ENCODE results near the gene HSPA12B. TPM values are rescaled to one million over a fixed set of nuclear protein-coding genes. Genes with fewer than 3 reads are reported as not detected.

HSPA12B gene
- total RNA-seq, 6 donors from 2014 or later: 18.4 to 53.7 (median 21.5) TPM

DNA sequence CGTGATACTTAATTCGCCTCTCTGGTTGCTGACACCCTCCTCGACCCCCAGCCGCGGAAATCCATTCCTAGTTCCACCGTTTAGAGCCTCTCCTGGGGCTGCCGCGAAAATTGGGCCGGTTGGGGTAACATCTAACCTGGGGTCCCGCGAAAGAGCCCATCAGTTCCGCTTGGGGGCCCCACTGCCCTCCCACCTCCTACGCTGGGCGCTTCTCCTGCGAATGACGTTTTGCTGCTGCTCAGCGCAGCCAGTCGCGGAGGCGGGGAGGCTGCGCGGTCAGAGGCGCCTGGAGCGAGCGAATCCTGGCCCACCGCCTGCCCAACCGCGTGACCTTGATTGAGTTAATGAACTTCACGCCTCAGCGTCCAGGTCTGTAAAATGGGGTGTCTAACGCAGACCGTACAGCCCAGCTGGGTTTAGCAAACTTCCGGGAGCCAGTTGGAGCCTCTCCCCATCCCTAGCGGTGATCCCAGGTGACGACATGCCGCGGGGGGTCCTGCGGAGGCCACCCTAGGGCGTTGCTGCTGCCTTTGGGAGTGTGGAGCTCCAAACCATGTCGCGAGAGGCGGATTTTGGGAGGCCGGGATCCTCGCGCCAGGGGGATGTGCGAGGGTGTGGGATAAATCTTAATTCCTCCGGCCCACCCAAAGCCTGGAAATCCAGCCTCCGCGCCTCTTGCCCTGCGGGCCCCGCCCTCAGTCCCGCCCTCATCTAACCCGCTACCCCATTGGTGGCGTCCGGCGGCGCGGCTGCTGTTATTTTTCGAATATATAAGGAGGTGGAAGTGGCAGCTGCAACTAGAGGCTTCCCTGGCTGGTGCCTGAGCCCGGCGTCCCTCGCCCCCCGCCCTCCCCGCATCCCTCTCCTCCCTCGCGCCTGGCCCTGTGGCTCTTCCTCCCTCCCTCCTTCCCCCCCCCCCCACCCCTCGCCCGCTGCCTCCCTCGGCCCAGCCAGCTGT is 63.3 kb downstream of the HSPA12B start, which contains the start of gene CDC25B:
Gene CDC25B (plus strand): TSS at position 800 of the 958 bp plus-strand sequence. CDS start 222 bp downstream, outside the sequence.
- DNase-seq (peak; percentile 96 to 98), ATAC-seq (ENCODE audit: low FRiP score in 2 of 2) (peak; percentile 95 to 96)
- H3K4me3 ChIP-seq: peak within 1 kb of the TSS; percentile 27 to 96 (median 84)
- H3K36me3 ChIP-seq: peaks cover 0 to 22% (median 16%) of the 10 kb centered on the region in 4 donors
- TF ChIP-seq, protein P1, sequence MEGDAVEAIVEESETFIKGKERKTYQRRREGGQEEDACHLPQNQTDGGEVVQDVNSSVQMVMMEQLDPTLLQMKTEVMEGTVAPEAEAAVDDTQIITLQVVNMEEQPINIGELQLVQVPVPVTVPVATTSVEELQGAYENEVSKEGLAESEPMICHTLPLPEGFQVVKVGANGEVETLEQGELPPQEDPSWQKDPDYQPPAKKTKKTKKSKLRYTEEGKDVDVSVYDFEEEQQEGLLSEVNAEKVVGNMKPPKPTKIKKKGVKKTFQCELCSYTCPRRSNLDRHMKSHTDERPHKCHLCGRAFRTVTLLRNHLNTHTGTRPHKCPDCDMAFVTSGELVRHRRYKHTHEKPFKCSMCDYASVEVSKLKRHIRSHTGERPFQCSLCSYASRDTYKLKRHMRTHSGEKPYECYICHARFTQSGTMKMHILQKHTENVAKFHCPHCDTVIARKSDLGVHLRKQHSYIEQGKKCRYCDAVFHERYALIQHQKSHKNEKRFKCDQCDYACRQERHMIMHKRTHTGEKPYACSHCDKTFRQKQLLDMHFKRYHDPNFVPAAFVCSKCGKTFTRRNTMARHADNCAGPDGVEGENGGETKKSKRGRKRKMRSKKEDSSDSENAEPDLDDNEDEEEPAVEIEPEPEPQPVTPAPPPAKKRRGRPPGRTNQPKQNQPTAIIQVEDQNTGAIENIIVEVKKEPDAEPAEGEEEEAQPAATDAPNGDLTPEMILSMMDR (IDR thresholded peaks at IDR 0.05): peak; percentile 45 to 92 (median 84)
- TF ChIP-seq POLR2AphosphoS5 (IDR thresholded peaks at IDR 0.05) (peak; percentile 62 to 83), POLR2A (IDR thresholded peaks at IDR 0.05) (peak in 3 of 4 donors; percentile 43 to 65 (median 50)), EP300 (IDR thresholded peaks at IDR 0.05) (peak in 1 of 4 donors; percentile 12)
- no peaks in the 10 kb centered on the region for H3K9me3 ChIP-seq
- H3K27ac ChIP-seq: peak within 1 kb of the TSS; percentile 94 to 98 (median 96)
- WGBS, 2 donors: 1 to 2% methylated on average over 21 to 58 of the region's 69 CpGs
- H3K27me3 ChIP-seq: no peaks in the 10 kb centered on the region
- H3K4me1 ChIP-seq: peaks cover 45 to 58% (median 49%) of the 10 kb centered on the region in 4 donors

DNA sequence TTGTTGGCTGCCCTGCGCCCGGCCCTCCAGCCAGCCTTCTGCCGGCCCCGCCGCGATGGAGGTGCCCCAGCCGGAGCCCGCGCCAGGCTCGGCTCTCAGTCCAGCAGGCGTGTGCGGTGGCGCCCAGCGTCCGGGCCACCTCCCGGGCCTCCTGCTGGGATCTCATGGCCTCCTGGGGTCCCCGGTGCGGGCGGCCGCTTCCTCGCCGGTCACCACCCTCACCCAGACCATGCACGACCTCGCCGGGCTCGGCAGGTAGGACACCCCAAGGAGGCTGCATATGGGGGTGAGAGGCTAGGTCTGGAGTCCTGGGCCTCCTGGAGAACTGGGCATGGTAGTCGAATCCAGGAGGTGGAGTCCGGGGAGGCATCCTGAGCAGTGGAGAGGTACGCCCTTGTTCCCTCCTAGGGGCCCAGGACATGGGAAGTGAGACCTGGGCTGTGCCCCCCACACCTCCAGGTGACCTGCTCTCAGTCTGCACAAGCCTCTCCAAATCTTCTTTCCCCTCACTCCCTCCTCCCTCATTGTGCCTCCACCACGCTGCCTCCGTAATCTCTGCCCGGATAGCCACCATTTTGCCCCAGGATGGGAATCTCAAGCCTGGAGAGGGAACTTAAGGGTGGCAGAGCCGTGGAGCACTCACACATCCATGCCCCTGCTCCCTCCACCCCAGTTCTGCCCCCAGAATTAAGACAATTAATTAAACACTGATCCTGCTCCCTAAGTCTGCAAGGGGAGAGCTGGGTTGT is 64.2 kb downstream of the HSPA12B start:
- Histone ChIP-seq H3K9me3 (no peaks in the 10 kb centered on the region), H3K27me3 (no peaks in the 10 kb centered on the region), H3K4me1 (peaks cover 50 to 66% (median 58%) of the 10 kb centered on the region in 4 donors), H3K36me3 (peaks cover 0 to 30% (median 24%) of the 10 kb centered on the region in 4 donors), H3K27ac (peak overlapping the region; percentile 94 to 98 (median 96)), H3K4me3 (peak overlapping the region; percentile 27 to 96 (median 84))
- WGBS, 2 donors: 44 to 46% methylated on average over 5 to 7 of the region's 33 CpGs
- peak in 1 of 2 donors; percentile 88 for DNase-seq
- peak in 1 of 2 donors; percentile 5 for ATAC-seq (ENCODE audit: low FRiP score in 2 of 2)
- TF ChIP-seq POLR2AphosphoS5 (IDR thresholded peaks at IDR 0.05) (no peak), EP300 (IDR thresholded peaks at IDR 0.05) (no peak), POLR2A (IDR thresholded peaks at IDR 0.05) (no peak)
- TF ChIP-seq, protein P1 (IDR thresholded peaks at IDR 0.05): no peak

DNA sequence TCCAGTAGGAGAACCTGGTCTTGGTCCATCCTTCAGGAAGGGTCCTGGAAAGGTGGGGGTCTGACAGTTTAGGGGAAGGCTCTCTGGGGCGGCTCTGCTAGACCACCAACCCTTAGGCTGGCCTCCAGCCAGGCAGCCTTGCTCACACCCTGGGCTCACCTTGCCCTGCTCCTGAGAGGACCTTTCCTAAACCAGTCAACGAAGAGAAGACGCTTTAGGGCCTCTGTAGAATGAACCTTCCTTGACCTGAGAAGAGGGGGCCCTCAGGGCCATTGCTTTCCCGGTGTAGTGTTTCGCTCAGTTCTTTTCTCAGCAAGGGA is 64.7 kb downstream of the HSPA12B start:
- peak overlapping the region; percentile 94 to 98 (median 96) for H3K27ac ChIP-seq
- 52 to 56% methylated on average over 4 to 5 of the region's 5 CpGs for WGBS, 2 donors

DNA sequence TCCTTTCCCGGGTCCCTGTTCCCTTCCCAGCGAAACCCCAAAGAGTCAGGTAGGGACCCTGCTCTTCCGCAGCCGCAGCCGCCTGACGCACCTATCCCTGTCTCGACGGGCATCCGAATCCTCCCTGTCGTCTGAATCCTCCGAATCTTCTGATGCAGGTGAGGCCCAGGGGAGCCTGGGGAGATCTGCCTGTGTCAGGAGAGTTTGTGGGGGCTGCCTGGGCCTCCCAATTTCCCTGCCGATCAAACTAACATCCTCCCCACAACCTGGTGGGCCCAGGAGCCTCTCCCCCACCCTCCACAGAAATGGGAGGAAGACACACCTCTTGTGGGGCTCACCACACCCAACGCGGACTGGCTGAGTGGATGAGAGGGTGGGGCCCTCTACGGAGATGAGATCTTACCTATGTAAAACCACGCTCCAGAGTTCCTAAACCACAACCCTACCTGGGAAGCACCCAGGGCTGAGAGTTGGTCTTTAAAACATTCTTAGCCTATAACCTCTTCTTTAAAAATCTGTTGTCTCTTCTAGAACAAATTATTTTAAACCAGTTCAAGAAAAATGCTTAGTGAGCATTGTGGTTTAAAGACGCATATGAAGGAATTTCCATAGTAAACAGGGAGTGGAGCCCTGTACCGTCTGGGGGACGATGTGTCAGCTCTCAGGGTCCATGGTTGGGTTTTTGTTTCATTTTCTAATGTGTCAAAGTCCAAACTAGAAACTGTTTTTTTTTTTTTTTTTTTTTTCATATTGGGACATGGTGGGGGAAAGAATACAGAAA is 65.3 kb downstream of the HSPA12B start:
- DNase-seq (peak in 1 of 2 donors; percentile 38), ATAC-seq (ENCODE audit: low FRiP score in 2 of 2) (no peak)
- H3K9me3 ChIP-seq: no peaks in the 10 kb centered on the region
- peak overlapping the region; percentile 94 to 98 (median 96) for H3K27ac ChIP-seq
- H3K36me3 ChIP-seq: peaks cover 0 to 42% (median 35%) of the 10 kb centered on the region in 4 donors
- H3K4me1 ChIP-seq: peaks cover 62 to 77% (median 69%) of the 10 kb centered on the region in 4 donors
- peak overlapping the region; percentile 27 to 96 (median 84) for H3K4me3 ChIP-seq
- 50 to 58% methylated on average over 19 of the region's 19 CpGs for WGBS, 2 donors
- TF ChIP-seq, protein P1 (IDR thresholded peaks at IDR 0.05): no peak
- peak in 1 of 4 donors; percentile 26 for TF ChIP-seq POLR2A (IDR thresholded peaks at IDR 0.05)
- H3K27me3 ChIP-seq: no peaks in the 10 kb centered on the region

More for the DNA sequence above, 64.7 kb downstream of the HSPA12B start:
- peaks cover 56 to 72% (median 63%) of the 10 kb centered on the region in 4 donors for H3K4me1 ChIP-seq
- H3K36me3 ChIP-seq: peaks cover 0 to 36% (median 29%) of the 10 kb centered on the region in 4 donors
- H3K27me3 ChIP-seq: no peaks in the 10 kb centered on the region
- peak in 1 of 2 donors; percentile 14 for DNase-seq
- H3K4me3 ChIP-seq: peak overlapping the region; percentile 27 to 96 (median 84)
- H3K9me3 ChIP-seq: no peaks in the 10 kb centered on the region
- ATAC-seq (ENCODE audit: low FRiP score in 2 of 2): no peak
- no peak for TF ChIP-seq POLR2A (IDR thresholded peaks at IDR 0.05)
- no peak for TF ChIP-seq EP300 (IDR thresholded peaks at IDR 0.05)
- TF ChIP-seq POLR2AphosphoS5 (IDR thresholded peaks at IDR 0.05): no peak

All from upper lobe of left lung (tissue), 6 donors.